Neural cell (in vitro differentiated cells): ENCODE measurements around the gene MAOB. TPM values are rescaled to one million over a fixed set of nuclear protein-coding genes. Genes with fewer than 3 reads are reported as not detected.

Experiments used
- H2AFZ ChIP-seq: fragments of 200-600, 300-800 bp; sonication (generic), shearing (Covaris generic); 2 replicates; pipeline ENCODE4 v1.6.0; 2014; ENCODE audit warnings: low read depth, mild to moderate bottlenecking, antibody characterized with exemption, low read length, moderate library complexity
- H3F3A ChIP-seq: fragments of 200-600 bp; shearing (Covaris generic); 2 replicates; pipeline ENCODE4 v1.6.1; 2016; ENCODE audit warnings: mild to moderate bottlenecking, moderate library complexity, mixed read lengths, antibody characterized with exemption, low read length; ENCODE audit not compliant: insufficient read depth, poor library complexity, severe bottlenecking
- H3K27ac ChIP-seq: fragments of 200-600, 300-800 bp; sonication (generic), shearing (Covaris generic); 2 replicates; pipeline ENCODE4 v1.5.1; 2014; ENCODE audit warnings: mild to moderate bottlenecking, low read length, moderate library complexity
- H3K27me3 ChIP-seq: fragments of 300-800, 200-600 bp; sonication (generic), shearing (Covaris generic); 2 replicates; pipeline ENCODE4 v1.6.0; 2014; ENCODE audit warnings: mild to moderate bottlenecking, low read depth, low read length, moderate library complexity; ENCODE audit not compliant: insufficient read depth
- H3K36me3 ChIP-seq: fragments of 300-800, 200-600 bp; sonication (generic), shearing (Covaris generic); 2 replicates; pipeline ENCODE4 v1.5.1; 2014; ENCODE audit warnings: mild to moderate bottlenecking, antibody characterized with exemption, low read length, moderate library complexity; ENCODE audit not compliant: insufficient read depth
- H3K4me2 ChIP-seq: fragments of 300-800, 200-600 bp; sonication (generic), shearing (Covaris generic); 2 replicates; pipeline ENCODE4 v1.6.0; 2014; ENCODE audit warnings: mild to moderate bottlenecking, low read length
- H3K4me3 ChIP-seq: fragments of 300-800, 200-600 bp; sonication (generic), shearing (Covaris generic); 2 replicates; pipeline ENCODE4 v1.5.1; 2014; ENCODE audit warnings: mild to moderate bottlenecking, low read length, moderate library complexity
- H3K79me2 ChIP-seq: fragments of 200-600 bp; shearing (Covaris generic); replicated peaks from 2 replicates; pipeline ENCODE4 v1.6.0; 2014; ENCODE audit warnings: mild to moderate bottlenecking, low read length, moderate library complexity; ENCODE audit not compliant: insufficient read depth
- H3K9ac ChIP-seq: fragments of 300-800, 200-600 bp; sonication (generic), shearing (Covaris generic); 2 replicates; pipeline ENCODE4 v1.6.1; 2016; ENCODE audit warnings: mild to moderate bottlenecking, low read length, mixed read lengths
- H3K9me2 ChIP-seq: fragments of 200-600 bp; shearing (Covaris generic); 2 replicates; pipeline ENCODE4 v1.6.1; 2016; ENCODE audit warnings: mild to moderate bottlenecking, low read length, mixed read lengths; ENCODE audit not compliant: insufficient read depth
- H3K9me3 ChIP-seq: fragments of 200-600, 300-800 bp; sonication (generic), shearing (Covaris generic); 2 replicates; pipeline ENCODE4 v1.6.1; 2016; ENCODE audit warnings: mild to moderate bottlenecking, mixed run types, low read length, moderate library complexity, mixed read lengths
- H4K20me1 ChIP-seq: fragments of 200-600 bp; shearing (Covaris generic); 2 replicates; pipeline ENCODE4 v1.6.1; 2016; ENCODE audit warnings: mild to moderate bottlenecking, mixed run types; ENCODE audit not compliant: insufficient read depth
- EP300 ChIP-seq: fragments of 450-650 bp; conservative IDR thresholded peaks from 2 replicates; pipeline ENCODE4 v1.6.1; 2014; ENCODE audit warnings: antibody characterized with exemption, mild to moderate bottlenecking, moderate library complexity; ENCODE audit not compliant: poor library complexity, severe bottlenecking
- EZH2 ChIP-seq: fragments of 200-600, 300-800 bp; shearing (Covaris generic), sonication (generic); IDR thresholded peaks from 2 replicates; pipeline ENCODE4 v1.6.1; 2014; ENCODE audit warnings: antibody characterized with exemption, low read length, borderline replicate concordance, mild to moderate bottlenecking; ENCODE audit not compliant: insufficient read depth, poor library complexity, severe bottlenecking
- MXI1 ChIP-seq: fragments of 450-650 bp; conservative IDR thresholded peaks from 2 replicates; pipeline ENCODE4 v1.6.1; 2014; ENCODE audit warnings: antibody characterized with exemption, mild to moderate bottlenecking; ENCODE audit not compliant: poor library complexity, severe bottlenecking
- POLR2AphosphoS5 ChIP-seq: IDR thresholded peaks from 2 replicates; pipeline ENCODE4 v1.6.1; 2012
- RAD21 ChIP-seq: fragments of 450-650 bp; conservative IDR thresholded peaks from 2 replicates; pipeline ENCODE4 v1.6.1; 2014; ENCODE audit warnings: antibody characterized with exemption, mild to moderate bottlenecking, moderate library complexity
- SMC3 ChIP-seq: fragments of 450-650 bp; conservative IDR thresholded peaks from 2 replicates; pipeline ENCODE4 v1.6.1; 2014; ENCODE audit warnings: antibody characterized with exemption, mild to moderate bottlenecking, moderate library complexity; ENCODE audit not compliant: poor library complexity
- TAF1 ChIP-seq: IDR thresholded peaks from 2 replicates; pipeline ENCODE4 v1.6.1; 2012; ENCODE audit warnings: low read depth
- polyA plus RNA-seq: library from polyadenylated mRNA; depleted of rRNA; stranded (reverse); fragments of >200 nt; gene quantifications from 2 replicates; pipeline ENCODE4 v1.2.3, GENCODE V29; 2014
- TF ChIP-seq, protein P1 (sequence below): fragments of 450-650 bp; IDR thresholded peaks from 2 replicates; pipeline ENCODE4 v1.5.1; 2014; ENCODE audit warnings: antibody characterized with exemption, mild to moderate bottlenecking, moderate library complexity; ENCODE audit not compliant: poor library complexity, severe bottlenecking
- TF ChIP-seq, protein P2 (sequence below): IDR thresholded peaks from 2 replicates; pipeline ENCODE4 v1.6.1; 2012; ENCODE audit warnings: borderline replicate concordance

Gene MAOB
- polyA plus RNA-seq, 1 donor from 2014 or later: not detected

DNA sequence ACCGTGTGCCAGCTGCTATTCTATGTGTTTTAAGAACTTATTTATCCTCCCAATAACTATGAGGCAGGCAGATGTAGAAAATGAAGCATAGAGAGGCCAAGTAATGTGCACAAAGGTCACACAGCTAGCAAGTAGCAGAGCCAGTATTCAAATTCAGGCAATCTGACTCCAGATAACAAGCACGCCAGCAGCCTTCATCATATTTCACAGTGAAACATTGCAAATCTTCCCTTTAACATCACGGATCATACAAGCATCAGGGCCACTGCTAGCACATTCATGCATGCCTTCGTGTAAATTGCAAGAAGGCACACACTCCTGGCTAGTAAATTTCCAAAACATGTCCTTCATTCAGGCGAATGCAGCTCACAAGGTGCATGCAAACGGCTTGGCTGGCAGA, 33.1 kb downstream of the MAOB start:
- TF ChIP-seq, protein P1, sequence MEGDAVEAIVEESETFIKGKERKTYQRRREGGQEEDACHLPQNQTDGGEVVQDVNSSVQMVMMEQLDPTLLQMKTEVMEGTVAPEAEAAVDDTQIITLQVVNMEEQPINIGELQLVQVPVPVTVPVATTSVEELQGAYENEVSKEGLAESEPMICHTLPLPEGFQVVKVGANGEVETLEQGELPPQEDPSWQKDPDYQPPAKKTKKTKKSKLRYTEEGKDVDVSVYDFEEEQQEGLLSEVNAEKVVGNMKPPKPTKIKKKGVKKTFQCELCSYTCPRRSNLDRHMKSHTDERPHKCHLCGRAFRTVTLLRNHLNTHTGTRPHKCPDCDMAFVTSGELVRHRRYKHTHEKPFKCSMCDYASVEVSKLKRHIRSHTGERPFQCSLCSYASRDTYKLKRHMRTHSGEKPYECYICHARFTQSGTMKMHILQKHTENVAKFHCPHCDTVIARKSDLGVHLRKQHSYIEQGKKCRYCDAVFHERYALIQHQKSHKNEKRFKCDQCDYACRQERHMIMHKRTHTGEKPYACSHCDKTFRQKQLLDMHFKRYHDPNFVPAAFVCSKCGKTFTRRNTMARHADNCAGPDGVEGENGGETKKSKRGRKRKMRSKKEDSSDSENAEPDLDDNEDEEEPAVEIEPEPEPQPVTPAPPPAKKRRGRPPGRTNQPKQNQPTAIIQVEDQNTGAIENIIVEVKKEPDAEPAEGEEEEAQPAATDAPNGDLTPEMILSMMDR: no peak
- TF ChIP-seq EZH2 (no peak), MXI1 (no peak), EP300 (no peak)
- H3K4me3 ChIP-seq: no peak overlapping the region
- H3K9me2 ChIP-seq: no peaks in the 10 kb centered on the region
- no peaks in the 10 kb centered on the region for H3K27me3 ChIP-seq
- H3K9me3 ChIP-seq: no peaks in the 10 kb centered on the region
- H3K9ac ChIP-seq: no peak overlapping the region
- no peak overlapping the region for H3K27ac ChIP-seq
- no peaks in the 10 kb centered on the region for H3K36me3 ChIP-seq
- no peak overlapping the region for H2AFZ ChIP-seq
- no peak overlapping the region for H3K4me2 ChIP-seq
- no peaks in the 10 kb centered on the region for H3F3A ChIP-seq
- no peaks in the 10 kb centered on the region for H3K79me2 ChIP-seq
- no peaks in the 10 kb centered on the region for H4K20me1 ChIP-seq

DNA sequence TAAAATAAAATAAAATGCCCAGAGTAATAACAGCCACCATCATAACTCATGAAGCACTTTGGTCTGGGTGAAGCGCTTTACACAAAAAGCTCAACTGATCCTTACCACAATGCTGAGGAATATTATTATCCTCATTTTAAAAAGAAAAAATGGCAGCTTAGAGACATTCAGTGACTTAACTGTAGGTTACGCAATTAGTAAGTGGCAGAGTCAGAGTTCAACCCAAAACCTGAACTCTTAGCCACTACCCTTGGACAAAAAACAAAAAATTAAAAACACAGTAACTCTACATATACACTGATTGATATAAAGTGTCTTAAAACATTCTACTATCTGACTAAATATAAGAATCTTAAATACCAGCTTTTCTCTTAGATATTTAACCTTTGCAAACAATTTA, 34.9 kb downstream of the MAOB start:
- H3K9me2 ChIP-seq: no peaks in the 10 kb centered on the region
- no peak overlapping the region for H3K27ac ChIP-seq
- H3K9me3 ChIP-seq: no peaks in the 10 kb centered on the region
- TF ChIP-seq POLR2AphosphoS5: no peak
- TF ChIP-seq MXI1: no peak
- no peak for TF ChIP-seq TAF1
- TF ChIP-seq RAD21: no peak
- TF ChIP-seq EZH2: no peak
- no peak for TF ChIP-seq EP300
- no peak for TF ChIP-seq SMC3
- TF ChIP-seq, protein P2, sequence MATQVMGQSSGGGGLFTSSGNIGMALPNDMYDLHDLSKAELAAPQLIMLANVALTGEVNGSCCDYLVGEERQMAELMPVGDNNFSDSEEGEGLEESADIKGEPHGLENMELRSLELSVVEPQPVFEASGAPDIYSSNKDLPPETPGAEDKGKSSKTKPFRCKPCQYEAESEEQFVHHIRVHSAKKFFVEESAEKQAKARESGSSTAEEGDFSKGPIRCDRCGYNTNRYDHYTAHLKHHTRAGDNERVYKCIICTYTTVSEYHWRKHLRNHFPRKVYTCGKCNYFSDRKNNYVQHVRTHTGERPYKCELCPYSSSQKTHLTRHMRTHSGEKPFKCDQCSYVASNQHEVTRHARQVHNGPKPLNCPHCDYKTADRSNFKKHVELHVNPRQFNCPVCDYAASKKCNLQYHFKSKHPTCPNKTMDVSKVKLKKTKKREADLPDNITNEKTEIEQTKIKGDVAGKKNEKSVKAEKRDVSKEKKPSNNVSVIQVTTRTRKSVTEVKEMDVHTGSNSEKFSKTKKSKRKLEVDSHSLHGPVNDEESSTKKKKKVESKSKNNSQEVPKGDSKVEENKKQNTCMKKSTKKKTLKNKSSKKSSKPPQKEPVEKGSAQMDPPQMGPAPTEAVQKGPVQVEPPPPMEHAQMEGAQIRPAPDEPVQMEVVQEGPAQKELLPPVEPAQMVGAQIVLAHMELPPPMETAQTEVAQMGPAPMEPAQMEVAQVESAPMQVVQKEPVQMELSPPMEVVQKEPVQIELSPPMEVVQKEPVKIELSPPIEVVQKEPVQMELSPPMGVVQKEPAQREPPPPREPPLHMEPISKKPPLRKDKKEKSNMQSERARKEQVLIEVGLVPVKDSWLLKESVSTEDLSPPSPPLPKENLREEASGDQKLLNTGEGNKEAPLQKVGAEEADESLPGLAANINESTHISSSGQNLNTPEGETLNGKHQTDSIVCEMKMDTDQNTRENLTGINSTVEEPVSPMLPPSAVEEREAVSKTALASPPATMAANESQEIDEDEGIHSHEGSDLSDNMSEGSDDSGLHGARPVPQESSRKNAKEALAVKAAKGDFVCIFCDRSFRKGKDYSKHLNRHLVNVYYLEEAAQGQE: no peak
- TF ChIP-seq, protein P1: no peak
- no peak overlapping the region for H3K4me2 ChIP-seq
- H4K20me1 ChIP-seq: no peaks in the 10 kb centered on the region
- no peak overlapping the region for H3K4me3 ChIP-seq
- H2AFZ ChIP-seq: no peak overlapping the region
- H3F3A ChIP-seq: no peaks in the 10 kb centered on the region
- H3K9ac ChIP-seq: no peak overlapping the region
- H3K27me3 ChIP-seq: no peaks in the 10 kb centered on the region
- no peaks in the 10 kb centered on the region for H3K79me2 ChIP-seq
- no peaks in the 10 kb centered on the region for H3K36me3 ChIP-seq
